Stimulated activated memory B cell treated with anti-CD40 and anti-IgM and Interleukin-4, amounts not matched to agents 10 μg/mL and 1 μg/mL and 100 μg/mL, for 72 hours (primary cell): ENCODE data around the gene MYH11.
"Not testable (repeated sequence)": the region's sequence is repeated elsewhere in the genome, so short reads cannot be mapped to it uniquely, and the experiment has no call there.

ENCODE experiments used
- ATAC-seq: fragments of 150-1000 bp; cut with Tn5 transposase; 2 replicates; pipeline ENCODE4 v1.10.0; 2021
- H3K27ac Mint-ChIP-seq: one replicate; pipeline ENCODE4 v1.8.0; 2022; ENCODE audit warnings: mild to moderate bottlenecking, mixed read lengths
- H3K27me3 Mint-ChIP-seq: one replicate; pipeline ENCODE4 v1.8.0; 2022; ENCODE audit warnings: mixed read lengths
- H3K36me3 Mint-ChIP-seq: one replicate; pipeline ENCODE4 v1.8.0; 2022; ENCODE audit warnings: mixed read lengths
- H3K4me1 Mint-ChIP-seq: one replicate; pipeline ENCODE4 v1.8.0; 2022; ENCODE audit warnings: mixed read lengths
- H3K4me3 Mint-ChIP-seq: one replicate; pipeline ENCODE4 v1.8.0; 2022; ENCODE audit warnings: mild to moderate bottlenecking, moderate library complexity, mixed read lengths
- H3K9me3 Mint-ChIP-seq: one replicate; pipeline ENCODE4 v1.8.0; 2022; ENCODE audit warnings: mixed read lengths

The MYH11 gene

GRCh38 chr16:15857724-15858560 is 1.1 kb upstream of the MYH11 start:
- Mint-ChIP-seq H3K9me3 (no peaks in the 10 kb centered on the region), H3K27ac (no peak overlapping the region), H3K4me3 (peak overlapping the region; percentile 51), H3K36me3 (no peaks in the 10 kb centered on the region), H3K4me1 (peaks cover 28% of the 10 kb centered on the region), H3K27me3 (peaks cover 22% of the 10 kb centered on the region)
- ATAC-seq, result no peak

GRCh38 chr16:15856182-15856581 is 646 bp downstream of the MYH11 start:
- no peaks in the 10 kb centered on the region for H3K9me3 Mint-ChIP-seq
- no peak for ATAC-seq
- H3K4me3 Mint-ChIP-seq, result peak overlapping the region; percentile 57
- peaks cover 22% of the 10 kb centered on the region for H3K27me3 Mint-ChIP-seq
- peaks cover 28% of the 10 kb centered on the region for H3K4me1 Mint-ChIP-seq
- H3K27ac Mint-ChIP-seq, result no peak overlapping the region
- H3K36me3 Mint-ChIP-seq, result no peaks in the 10 kb centered on the region

GRCh38 chr16:15855704-15856003 is 1.2 kb downstream of the MYH11 start:
- Mint-ChIP-seq H3K4me1 (peaks cover 28% of the 10 kb centered on the region), H3K9me3 (no peaks in the 10 kb centered on the region), H3K4me3 (peak overlapping the region; percentile 57), H3K27ac (no peak overlapping the region), H3K36me3 (no peaks in the 10 kb centered on the region), H3K27me3 (peaks cover 22% of the 10 kb centered on the region)
- peak; percentile 77 for ATAC-seq

DNA sequence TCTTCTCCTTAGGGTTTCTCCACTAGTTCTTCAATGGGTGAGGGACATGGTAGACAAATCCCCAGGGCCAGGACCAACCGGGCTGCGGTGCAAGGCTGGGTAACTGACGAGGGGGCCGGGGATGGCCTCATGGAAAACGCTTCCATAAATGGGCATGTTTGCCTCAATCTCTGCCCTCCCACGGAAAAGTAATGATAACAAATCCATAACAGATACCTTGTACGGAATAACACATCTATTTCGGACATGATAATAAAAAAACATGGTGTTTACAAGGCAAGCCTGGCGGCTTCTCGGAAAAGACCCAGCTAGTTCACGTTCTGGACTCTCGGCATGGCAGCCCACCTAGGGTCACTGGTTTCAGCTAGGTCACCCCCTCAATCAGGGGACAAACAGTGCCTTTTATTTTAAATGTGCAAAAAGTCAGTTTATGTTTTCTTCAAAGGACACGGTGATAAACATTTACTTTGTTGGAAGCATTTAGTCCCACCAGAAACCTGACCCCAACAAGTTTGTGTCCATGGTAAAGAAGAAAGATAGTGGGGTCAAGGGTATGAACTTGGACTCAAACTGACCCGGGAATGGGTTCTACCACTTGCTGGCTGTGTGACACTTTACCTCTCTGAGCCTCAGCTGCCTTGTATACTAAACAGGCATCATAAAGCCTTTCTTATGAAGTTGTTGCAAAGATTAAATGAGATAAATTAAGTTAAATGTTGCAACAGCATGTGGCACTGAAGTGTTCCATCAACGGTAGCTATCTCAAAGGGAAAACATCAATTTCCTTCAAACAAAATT is 1.7 kb downstream of the MYH11 start:
- H3K36me3 Mint-ChIP-seq, result no peaks in the 10 kb centered on the region
- H3K9me3 Mint-ChIP-seq, result no peaks in the 10 kb centered on the region
- no peak for ATAC-seq
- H3K27ac Mint-ChIP-seq, result no peak overlapping the region
- H3K4me3 Mint-ChIP-seq, result peak overlapping the region; percentile 57
- peaks cover 22% of the 10 kb centered on the region for H3K27me3 Mint-ChIP-seq
- H3K4me1 Mint-ChIP-seq, result peaks cover 28% of the 10 kb centered on the region

DNA sequence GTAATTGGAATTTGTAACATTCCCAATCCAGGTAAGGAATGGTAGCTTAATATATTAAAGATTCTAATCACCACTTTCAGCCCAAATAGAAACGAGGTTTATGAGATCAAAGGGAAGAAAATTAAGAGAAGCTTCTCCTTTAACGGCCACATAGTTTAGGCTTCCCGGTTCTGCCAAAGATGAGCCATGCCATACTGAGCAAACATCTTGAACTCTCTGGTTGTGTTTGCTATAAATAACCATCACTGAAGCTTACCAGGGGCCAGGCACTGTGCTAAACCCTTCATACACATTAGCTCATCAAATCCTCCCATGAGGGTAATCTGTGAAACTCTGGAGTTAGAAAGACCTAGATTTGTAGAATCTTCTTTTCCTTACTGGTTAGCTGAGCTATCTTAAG is 2.8 kb downstream of the MYH11 start:
- ATAC-seq, result no peak
- Mint-ChIP-seq H3K27ac (no peak overlapping the region), H3K9me3 (no peaks in the 10 kb centered on the region), H3K4me3 (no peak overlapping the region), H3K27me3 (peaks cover 22% of the 10 kb centered on the region), H3K36me3 (no peaks in the 10 kb centered on the region), H3K4me1 (peaks cover 28% of the 10 kb centered on the region)

GRCh38 chr16:15853021-15853420 is 3.8 kb downstream of the MYH11 start:
- Mint-ChIP-seq H3K27ac (no peak overlapping the region), H3K4me1 (peaks cover 26% of the 10 kb centered on the region), H3K27me3 (peaks cover 19% of the 10 kb centered on the region), H3K9me3 (no peaks in the 10 kb centered on the region), H3K36me3 (no peaks in the 10 kb centered on the region), H3K4me3 (no peak overlapping the region)
- no peak for ATAC-seq

DNA sequence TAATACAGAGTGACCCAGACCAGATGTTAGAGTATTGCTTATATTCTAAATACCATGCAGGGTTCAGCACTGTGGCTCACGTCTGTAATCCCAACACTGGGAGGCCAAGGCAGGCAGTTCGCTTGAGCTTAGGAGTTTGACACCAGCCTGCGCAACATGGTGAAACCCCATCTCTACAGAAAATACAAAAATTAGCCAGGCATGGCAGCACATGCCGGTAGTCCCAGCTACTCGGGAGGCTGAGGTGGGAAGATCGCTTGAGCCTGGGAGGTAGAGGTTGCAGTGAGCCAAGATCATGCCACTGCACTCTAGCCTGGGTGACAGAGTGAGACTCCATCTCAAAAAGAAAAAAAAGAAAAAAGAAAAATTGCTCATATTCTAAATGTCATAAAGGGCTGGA is 6.3 kb downstream of the MYH11 start:
- H3K36me3 Mint-ChIP-seq, H3K4me3 Mint-ChIP-seq, ATAC-seq, H3K27me3 Mint-ChIP-seq, H3K9me3 Mint-ChIP-seq, H3K27ac Mint-ChIP-seq, H3K4me1 Mint-ChIP-seq: not testable (repeated sequence)

GRCh38 chr16:15849209-15849981 is 7.4 kb downstream of the MYH11 start:
- Mint-ChIP-seq H3K4me1 (no peaks in the 10 kb centered on the region), H3K36me3 (no peaks in the 10 kb centered on the region), H3K27ac (no peak overlapping the region), H3K9me3 (no peaks in the 10 kb centered on the region), H3K27me3 (peaks cover 10% of the 10 kb centered on the region), H3K4me3 (no peak overlapping the region)
- no peak for ATAC-seq

DNA sequence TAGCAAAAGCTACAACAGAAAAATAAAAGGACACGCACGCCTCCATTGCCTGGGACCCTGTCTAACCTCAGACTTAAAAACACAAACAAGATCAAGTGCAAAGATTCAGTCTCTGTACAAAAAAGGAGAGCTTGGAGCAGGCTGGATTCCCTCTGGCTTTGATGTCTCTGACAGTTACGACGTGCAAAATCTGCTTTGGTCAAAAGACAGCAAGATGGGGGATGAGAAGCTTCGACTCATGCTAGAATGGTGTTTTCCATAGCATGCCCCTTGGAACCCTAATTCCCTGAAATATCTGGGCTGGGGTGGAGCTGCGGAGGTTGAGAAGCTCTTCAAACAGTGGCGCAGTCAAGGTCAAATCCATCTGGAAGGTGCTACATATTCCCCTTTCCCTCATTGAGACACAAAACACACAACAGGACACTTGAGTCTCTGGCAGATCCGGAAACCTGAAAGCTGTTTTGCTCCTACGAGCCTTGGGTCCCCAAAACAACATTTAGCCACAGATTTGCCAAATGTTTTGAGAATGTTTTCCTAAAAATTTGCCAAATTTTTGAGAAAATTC is 9.1 kb downstream of the MYH11 start:
- ATAC-seq, result no peak
- H3K9me3 Mint-ChIP-seq, result no peaks in the 10 kb centered on the region
- H3K4me3 Mint-ChIP-seq, result no peak overlapping the region
- H3K27ac Mint-ChIP-seq, result no peak overlapping the region
- H3K4me1 Mint-ChIP-seq, result no peaks in the 10 kb centered on the region
- no peaks in the 10 kb centered on the region for H3K27me3 Mint-ChIP-seq
- H3K36me3 Mint-ChIP-seq, result no peaks in the 10 kb centered on the region

- Mint-ChIP-seq H3K27ac (no peak overlapping the region), H3K4me3 (no peak overlapping the region), H3K27me3 (no peaks in the 10 kb centered on the region), H3K4me1 (no peaks in the 10 kb centered on the region), H3K36me3 (no peaks in the 10 kb centered on the region), H3K9me3 (no peaks in the 10 kb centered on the region)
- ATAC-seq, result no peak
Observed at GRCh38 chr16:15846510-15846909, 10.3 kb downstream of the MYH11 start.

GRCh38 chr16:15843635-15844279 is 13.1 kb downstream of the MYH11 start:
- Mint-ChIP-seq H3K4me1 (no peaks in the 10 kb centered on the region), H3K4me3 (no peak overlapping the region), H3K27me3 (peaks cover 8% of the 10 kb centered on the region), H3K36me3 (no peaks in the 10 kb centered on the region), H3K9me3 (no peaks in the 10 kb centered on the region), H3K27ac (no peak overlapping the region)
- no peak for ATAC-seq

GRCh38 chr16:15839204-15839603 is 17.6 kb downstream of the MYH11 start:
- H3K4me3 Mint-ChIP-seq, H3K4me1 Mint-ChIP-seq, H3K9me3 Mint-ChIP-seq, H3K27ac Mint-ChIP-seq, H3K36me3 Mint-ChIP-seq, ATAC-seq: not testable (repeated sequence)
- peaks cover 10% of the 10 kb centered on the region for H3K27me3 Mint-ChIP-seq

DNA sequence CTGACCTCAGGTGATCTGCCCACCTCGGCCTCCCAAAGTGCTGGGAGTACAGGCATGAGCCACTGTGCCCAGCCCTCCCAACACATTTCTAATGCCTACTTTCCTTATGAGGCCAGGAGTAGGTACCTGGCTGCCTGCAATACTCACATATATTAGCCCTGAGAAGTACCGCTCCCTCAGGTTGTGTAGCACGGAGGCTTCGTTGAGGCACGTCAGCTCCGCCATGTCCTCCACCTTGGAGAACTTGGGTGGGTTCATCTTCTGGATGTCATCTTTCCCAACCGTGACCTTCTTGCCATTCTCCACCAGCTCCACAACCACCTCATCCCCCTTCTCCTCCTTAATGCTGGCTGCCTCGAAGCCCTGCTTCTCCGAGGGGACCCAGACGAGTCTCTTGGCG is 19.1 kb downstream of the MYH11 start:
- Mint-ChIP-seq H3K27ac (no peak overlapping the region), H3K4me3 (no peak overlapping the region), H3K27me3 (peaks cover 10% of the 10 kb centered on the region), H3K36me3 (no peaks in the 10 kb centered on the region), H3K9me3 (no peaks in the 10 kb centered on the region), H3K4me1 (no peaks in the 10 kb centered on the region)
- no peak for ATAC-seq

DNA sequence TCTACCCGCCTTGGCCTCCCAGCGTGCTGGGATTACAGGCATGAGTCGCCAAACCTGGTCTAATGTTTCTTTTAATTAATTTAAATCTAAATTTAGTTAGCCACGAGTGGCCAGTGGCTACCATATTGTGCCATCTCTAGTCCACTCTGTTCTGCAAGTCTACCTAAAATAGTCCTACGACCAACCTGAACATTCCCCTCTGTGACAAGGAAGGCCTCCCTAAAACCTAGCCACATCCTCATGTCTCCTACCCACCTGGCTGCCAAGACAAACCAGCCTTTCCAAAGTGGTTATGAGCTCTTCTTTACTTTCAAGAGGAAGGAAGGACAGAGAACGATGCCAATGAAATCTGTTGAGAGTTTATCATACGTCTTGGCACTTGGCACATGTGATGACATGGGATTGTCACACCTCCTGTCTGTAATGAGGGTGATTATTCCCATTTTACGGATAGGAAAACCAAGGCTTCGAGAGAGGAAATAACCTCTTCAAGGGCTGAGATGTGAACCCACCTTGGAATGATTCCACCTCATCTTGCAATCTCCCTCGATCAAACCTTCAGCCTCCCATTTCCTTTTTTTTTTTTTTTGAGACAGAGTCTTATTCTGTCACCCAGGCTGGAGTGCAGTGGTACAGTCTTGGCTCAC is 19.7 kb downstream of the MYH11 start:
- Mint-ChIP-seq H3K9me3 (no peaks in the 10 kb centered on the region), H3K27me3 (peaks cover 10% of the 10 kb centered on the region), H3K4me1 (no peaks in the 10 kb centered on the region), H3K27ac (no peak overlapping the region), H3K4me3 (no peak overlapping the region), H3K36me3 (no peaks in the 10 kb centered on the region)
- no peak for ATAC-seq
